ENCODE data around the gene CNPY2.

GRCh38 chr12:56278905-56279304 lies 36.9 kb downstream of the CNPY2 start:
- TF ChIP-seq CTCF (IDR thresholded peaks at IDR 0.05) (no peak), POLR2A (IDR thresholded peaks at IDR 0.05) (no peak)
